Subcutaneous adipose tissue (tissue), 4 donors: ENCODE data around the gene CEBPE. TPM values are rescaled to one million over a fixed set of nuclear protein-coding genes. Genes with fewer than 3 reads are reported as not detected.

Experiments
- total RNA-seq, 4 donors: library from RNA; depleted of rRNA; stranded (reverse); fragments of >200 nt; gene quantifications; one replicate each; pipeline ENCODE4 v1.1.0, GENCODE V29; 2016
- TF ChIP-seq, protein P1 (sequence below): fragments of 450-650 bp; IDR thresholded peaks from one replicate; pipeline ENCODE4 v1.5.1; 2016; ENCODE audit warnings: low read depth, mild to moderate bottlenecking, control low read depth, antibody characterized with exemption, moderate library complexity

CEBPE gene
- under 1 TPM in 1 of 4 donors, not detected in 3; 0.68 TPM for total RNA-seq

DNA sequence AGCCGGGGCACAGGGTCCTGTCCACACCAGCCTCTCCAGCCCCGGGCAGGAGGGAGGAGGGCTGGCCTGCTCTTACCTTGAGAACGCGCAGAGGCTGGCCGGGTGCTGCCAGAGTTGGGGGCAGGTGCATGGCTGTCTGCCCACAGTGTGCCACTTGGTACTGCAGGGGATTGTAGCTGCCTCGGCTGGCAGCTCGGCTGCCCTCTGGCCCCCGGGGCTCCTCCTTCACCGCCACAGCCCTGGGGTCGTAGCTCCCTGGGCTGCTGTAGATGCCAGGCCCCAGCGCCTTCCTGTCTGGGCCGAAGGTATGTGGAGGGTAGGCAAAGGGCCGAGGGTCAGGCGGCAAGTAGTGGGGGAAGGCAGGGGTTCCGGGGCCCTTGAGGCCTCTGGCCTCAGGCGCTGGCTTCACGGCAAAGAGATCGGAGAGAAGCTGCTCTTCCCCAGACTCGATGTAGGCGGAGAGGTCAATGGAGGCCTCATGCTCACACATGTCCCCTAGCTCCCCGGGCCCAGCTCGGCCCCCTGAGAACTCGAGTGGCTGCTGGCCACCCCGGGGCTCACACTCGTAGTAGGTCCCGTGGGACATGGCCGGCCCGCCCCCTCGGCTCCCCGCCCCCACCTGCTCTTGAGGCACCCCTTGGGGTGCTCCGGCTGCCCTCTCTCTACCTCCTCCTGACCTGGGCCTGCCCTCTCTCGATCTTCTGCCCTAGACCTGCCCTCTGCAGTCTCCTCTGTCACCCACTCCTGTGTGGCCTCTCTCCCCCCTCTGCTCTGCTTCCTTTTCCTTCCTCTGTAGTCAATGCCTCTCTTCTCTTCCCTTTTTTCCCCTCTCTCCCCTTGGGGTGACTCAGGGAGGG, at the start of gene CEBPE:
CEBPE (minus strand) TSS at position 750 of the 857 bp plus-strand sequence; CDS start at position 586, 164 bp downstream.
- TF ChIP-seq, protein P1, sequence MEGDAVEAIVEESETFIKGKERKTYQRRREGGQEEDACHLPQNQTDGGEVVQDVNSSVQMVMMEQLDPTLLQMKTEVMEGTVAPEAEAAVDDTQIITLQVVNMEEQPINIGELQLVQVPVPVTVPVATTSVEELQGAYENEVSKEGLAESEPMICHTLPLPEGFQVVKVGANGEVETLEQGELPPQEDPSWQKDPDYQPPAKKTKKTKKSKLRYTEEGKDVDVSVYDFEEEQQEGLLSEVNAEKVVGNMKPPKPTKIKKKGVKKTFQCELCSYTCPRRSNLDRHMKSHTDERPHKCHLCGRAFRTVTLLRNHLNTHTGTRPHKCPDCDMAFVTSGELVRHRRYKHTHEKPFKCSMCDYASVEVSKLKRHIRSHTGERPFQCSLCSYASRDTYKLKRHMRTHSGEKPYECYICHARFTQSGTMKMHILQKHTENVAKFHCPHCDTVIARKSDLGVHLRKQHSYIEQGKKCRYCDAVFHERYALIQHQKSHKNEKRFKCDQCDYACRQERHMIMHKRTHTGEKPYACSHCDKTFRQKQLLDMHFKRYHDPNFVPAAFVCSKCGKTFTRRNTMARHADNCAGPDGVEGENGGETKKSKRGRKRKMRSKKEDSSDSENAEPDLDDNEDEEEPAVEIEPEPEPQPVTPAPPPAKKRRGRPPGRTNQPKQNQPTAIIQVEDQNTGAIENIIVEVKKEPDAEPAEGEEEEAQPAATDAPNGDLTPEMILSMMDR, result no peak

DNA sequence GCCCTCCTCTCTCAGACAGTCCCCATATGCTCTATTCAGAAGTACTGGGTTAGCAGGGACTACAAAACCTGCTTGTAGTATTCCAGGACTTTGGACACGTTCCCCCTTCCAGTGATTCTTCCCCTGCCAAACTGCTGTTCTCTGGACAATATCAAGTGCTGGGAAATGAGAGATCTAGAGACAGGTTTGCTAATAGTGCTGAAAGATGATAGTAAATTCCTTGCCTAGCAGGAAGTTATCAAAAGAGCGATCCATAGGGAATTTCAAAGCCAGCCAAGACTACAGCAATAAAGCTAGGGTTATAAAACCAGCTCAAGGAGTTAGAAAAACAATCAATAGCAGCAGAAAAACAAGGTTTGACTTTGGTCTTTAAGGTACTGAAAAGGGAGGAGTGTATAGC, 49.2 kb upstream of the CEBPE start:
- TF ChIP-seq, protein P1, result no peak

DNA sequence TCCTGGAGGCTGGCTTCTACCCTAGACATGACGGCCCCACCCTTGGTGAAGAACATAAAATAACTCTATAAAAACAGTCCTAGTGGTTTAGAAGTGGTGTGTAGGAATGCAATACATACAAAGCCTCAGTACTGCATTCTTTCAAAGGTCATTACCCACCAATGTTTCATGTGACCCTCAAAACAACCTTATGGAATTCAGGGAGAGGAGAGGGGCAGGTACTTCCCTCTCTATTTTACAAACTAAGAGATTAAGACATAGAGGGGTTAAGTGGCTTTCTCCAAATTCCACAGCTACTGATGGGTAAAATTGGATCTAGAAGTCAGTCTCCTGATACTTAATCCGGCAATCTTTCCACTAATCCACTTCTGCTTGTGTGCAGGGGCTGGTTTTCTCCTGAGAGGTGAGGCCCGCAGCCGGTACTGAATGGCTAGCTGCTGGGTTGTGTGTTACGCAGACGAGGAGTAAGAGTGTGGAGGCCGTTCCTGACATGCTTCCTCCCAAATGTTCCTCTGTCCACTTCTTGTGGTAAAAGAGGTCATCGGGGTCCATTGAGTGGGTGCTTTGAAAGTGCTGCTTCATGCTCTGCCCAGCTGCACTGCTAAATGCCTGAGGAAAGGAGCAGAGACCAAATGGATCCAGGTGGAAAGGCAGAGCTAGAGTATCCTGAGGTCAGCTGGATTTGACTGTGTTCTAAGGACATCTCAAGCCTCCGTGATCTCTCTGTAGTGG, 48.2 kb upstream of the CEBPE start:
- TF ChIP-seq, protein P1, result no peak

DNA sequence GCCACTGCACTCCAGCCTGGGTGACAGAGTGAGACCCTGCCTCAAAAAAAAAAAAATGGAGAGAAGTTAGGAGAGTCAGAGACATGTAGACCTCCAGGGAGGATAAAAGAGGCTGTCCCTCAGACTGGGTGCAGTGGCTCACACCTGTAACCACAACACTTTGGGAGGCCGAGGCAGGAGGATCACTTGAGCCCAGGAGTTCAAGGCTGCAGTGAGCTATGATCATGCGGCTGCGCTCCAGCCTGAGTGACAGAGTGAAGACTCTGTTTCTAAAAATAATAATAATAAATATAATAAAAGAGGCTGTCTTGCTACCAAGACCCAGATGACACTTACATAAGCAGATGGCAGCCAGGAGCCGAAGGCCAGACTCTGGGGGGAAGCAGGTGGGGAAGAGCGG, 45.9 kb upstream of the CEBPE start:
- TF ChIP-seq, protein P1, result no peak

DNA sequence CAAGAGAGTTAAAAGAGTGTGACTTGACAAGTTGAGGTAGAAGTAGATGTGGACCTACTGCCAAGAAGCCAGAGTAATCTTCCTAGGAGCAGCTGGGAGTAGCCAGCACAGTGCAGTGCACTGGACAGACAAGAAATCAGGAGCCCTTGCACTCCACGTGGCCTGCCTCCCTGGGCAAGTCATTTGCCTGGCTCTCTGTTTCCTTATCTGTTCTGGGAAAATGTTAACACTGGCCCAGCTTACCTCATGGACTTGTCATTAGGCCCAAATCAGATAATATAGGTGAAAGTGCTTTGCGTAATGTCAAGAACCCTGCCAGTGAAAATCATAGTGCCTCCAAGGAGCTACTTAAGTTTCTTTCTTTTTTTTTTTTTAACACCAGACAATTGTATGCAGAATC, 45.2 kb upstream of the CEBPE start:
- TF ChIP-seq, protein P1, result no peak

DNA sequence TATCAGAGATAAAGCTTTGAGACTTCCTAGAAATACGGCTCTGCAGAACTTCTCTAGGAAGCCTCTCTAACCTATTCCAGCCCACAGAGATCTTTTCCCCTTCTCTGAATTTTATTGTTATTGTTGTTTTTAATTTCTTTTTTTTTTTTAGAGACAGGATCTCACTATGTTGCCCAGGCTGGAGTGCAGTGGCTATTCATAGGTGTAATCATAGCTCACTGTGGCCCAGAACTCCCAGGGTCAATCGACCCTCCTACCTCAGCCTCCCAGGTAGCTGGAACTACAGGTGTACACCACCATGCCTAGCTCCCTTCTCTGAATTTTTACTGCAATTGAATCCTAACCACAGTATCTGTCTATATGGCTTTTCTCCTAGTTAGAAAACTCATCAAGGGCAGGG, 44.8 kb upstream of the CEBPE start:
- TF ChIP-seq, protein P1, result no peak

DNA sequence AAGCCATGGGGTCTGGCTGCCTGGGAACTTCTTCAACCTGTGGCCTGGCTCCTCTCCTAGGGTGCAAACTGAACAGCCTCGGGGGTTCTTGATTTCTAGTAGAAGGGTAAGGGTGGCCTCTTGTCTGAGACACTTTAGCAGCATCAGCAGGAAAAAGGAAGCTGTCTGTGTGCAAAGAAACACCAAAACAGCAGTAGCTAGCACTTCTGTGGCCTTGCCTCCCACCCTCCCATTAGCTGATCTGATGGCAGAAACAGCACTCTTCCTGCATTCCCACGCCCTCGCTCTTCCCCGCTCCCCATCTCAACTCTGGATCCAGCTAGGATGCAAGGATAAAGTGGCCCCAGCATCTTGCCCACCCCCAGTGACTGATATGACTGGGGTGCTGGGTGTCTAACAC, 43.7 kb upstream of the CEBPE start:
- TF ChIP-seq, protein P1, result no peak
